C1 segment of cervical spinal cord (tissue), 14 donors: ENCODE data around the gene RNF183.

ENCODE experiments used
- DNase-seq, 14 donors: peaks; one replicate each; lab custom pipeline; 2025; lab: John Stamatoyannopoulos, UW

The RNF183 gene, protein sequence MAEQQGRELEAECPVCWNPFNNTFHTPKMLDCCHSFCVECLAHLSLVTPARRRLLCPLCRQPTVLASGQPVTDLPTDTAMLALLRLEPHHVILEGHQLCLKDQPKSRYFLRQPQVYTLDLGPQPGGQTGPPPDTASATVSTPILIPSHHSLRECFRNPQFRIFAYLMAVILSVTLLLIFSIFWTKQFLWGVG

DNA sequence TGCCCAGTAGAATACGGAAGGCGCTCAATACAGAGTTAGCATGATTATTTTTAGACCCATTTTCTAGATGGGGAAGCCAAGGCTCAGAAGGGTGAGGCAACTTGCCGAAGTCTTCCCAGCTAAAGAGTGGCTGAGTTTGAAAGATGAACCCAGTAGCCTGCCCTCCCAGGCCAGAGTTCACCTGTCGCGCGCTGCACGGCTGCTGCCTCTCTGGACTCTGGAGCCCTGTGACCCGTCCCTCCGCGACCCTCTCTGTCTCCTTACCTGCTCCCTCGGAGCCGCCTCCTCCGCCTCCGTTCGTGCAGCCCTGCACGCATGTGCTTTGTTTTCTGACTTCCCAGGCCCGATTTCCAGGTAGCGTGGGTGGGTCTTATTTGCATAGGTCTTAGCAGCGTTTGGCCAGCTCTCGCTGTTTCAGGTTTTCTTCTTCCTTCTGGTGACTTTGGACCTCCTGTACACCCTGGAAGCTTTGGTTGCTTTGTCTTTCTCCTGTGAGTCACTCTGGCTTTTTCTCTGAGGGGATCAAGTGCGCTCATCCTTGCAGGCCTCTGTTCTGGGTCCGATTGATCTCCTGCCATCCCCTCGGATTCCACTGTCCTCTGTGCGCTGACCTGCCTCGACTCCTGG, at the start of gene RNF183:
Gene RNF183 (minus strand): TSS at position 585 of the 627 bp plus-strand sequence. CDS start 5,192 bp downstream, outside the sequence.
- no peak for DNase-seq

DNA sequence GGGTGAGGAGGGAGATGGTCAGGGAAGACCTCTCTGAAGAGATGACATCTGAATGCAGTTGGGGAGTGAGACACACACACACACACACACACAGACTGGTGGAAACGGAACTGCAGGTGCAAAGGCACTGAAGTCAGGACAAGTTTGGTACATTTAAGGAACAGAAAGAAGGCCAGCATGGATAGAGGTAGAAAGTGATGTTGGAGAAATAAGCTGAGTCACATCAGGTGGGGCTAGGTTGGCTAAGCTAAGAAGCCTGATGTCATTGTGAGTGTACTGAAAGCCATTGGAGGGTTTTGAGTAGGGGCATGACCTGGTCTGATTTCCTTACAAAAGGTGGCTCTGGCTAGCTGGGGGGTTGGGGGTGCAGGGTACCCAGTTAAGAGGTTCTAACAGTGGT, 49.2 kb upstream of the RNF183 start:
- DNase-seq, result no peak

DNA sequence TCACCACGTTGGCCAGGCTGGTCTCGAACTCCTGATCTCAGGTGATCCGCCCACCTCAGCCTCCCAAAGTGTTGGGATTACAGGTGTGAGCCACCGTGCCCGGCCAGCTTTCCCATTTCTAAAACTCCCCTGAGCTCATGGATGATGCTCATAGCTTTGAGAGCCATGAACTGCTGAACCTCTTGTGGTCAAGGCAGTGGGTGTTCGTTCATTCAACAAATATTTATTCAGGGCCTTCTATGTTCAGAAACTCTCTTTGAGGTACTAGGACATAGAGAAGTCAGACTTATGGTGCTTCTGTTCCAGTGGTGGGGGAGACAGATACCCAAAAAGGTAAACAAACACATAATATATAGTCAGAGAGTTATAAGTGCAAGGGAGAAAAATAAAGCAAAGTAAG, 48.8 kb upstream of the RNF183 start:
- no peak for DNase-seq

DNA sequence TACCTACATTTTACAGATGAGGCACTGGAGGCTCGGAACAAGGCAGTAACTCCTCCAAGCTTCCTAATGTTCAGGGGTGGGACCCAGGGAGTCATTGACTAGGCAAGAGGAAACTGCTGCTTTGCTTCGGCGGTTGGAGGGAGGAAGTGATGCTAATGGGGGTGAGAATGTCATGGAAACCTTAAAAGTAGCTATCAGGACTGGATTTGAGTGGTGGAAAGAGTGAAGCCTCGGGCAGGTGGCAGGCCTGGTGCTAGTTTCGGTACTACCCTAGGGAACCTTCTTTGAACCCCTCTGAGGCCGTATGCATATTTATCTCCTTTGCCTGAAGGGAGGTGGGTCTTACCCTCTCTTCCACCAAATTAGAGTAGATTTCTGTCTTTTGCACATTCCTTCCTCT, 47.8 kb upstream of the RNF183 start:
- no peak for DNase-seq

DNA sequence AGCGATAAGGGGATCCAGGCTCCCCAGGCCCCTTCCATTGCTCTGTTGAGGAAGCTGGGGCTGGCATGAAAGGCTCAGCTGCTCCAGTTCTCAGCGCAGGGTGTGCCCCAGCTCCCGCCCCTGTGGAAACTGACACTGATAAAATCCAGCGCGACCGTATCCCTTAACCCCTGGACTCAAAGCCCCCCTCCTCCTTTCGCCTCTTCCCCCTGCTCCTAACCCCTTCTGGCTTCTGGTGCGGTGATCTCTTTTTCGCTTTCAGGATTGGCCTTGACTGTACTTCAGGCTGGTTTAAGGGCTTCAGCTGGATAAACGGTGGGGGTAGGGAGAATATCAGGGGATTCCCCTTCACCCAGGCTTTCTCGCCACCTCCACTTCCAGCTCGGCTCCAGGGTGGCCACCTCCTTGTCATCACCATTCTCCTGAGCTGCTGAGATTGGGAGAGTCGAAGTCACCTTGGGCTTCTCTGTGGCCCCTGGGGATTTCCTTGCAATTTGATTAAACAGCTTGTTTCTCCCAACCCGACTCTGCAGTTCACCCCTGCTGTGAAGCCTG, 47.0 kb upstream of the RNF183 start:
- DNase-seq, result no peak

DNA sequence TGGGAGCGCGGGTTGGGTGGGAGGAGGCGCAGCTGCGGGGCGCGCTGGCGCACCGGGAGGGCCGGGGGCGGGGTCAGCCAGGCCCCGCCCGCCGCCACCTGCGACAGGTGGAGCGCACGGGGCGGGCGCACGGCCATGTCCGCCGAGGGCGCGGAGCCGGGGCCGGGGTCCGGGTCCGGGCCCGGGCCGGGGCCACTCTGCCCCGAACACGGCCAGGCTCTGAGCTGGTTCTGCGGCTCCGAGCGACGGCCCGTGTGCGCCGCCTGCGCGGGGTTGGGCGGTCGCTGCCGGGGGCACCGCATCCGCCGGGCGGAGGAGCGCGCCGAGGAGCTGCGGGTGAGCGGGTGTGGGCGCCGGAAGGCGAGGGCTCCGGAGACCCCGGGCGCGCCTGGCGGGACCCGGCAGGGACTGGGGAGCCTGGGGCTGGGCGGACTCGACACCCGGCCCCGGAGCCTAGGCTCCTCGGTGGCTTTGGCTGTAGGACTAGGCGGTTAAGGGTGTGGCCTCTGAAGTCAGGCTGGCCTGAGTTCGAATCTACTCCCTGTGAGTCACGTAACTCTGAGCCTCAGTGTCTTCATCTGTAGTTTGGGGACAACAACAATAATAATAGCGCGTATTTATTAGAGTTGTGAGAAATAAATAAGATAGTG, 46.4 kb upstream of the RNF183 start, which contains the start of gene BSPRY:
Gene BSPRY (plus strand): TSS at position 97 of the 650 bp plus-strand sequence. CDS start 39 bp downstream, at position 136.
- DNase-seq, result no peak

DNA sequence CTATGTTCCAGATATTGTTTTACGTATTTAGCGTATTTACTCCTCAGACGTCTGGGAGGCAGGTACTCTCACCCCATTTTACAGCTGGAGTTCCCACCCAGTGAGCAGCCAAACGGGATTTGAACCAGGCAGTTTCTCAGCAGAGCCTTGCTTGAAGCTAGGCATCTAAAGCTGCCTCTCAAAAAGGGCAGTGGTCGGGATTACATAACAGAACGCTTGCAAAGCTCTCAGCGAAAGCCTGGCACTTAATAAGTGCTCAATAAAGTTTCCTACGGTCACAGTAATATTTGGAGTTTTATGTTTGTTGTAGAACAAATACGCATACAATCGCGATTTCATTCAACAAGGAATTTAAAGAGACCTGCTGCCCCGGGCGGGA, 45.9 kb upstream of the RNF183 start:
- no peak for DNase-seq

DNA sequence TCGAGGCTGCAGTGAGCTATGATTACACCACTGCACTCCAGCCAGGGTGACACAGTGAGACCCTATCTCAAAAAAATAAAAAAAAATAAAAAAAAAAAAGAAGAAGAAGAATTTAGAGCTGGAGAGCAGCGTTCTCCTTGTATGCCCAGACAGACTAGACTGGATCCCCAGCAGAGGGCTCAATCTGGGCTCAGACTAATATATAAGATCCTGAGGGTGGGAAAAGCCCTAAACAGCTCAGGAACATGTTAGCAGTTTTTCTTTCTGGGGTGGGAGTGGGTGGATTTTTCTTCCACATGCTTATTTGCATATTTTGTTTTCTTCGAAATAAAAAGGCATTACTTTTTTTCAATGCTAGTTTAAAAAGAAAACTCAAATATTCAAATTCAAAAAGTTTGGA, 45.3 kb upstream of the RNF183 start:
- no peak for DNase-seq

DNA sequence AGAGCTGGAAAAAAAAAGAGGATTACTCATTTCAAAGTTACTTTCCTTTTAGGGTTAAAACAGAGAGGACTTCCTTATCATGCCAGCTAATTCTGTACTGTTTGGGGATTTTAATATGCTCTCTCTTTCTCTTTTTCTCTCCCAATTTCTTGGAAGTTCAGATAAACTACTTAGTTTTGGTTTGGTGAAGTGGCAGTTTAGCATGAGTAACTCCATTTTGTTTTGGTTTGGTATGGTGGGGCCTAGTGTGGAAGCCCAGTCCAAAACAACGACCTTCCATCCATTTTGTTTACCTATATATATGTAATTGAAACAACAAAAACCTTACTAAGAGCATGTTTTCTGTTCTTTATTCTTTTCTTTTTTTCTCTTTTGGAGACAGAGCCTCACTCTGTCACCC, 42.5 kb upstream of the RNF183 start:
- DNase-seq, result no peak

DNA sequence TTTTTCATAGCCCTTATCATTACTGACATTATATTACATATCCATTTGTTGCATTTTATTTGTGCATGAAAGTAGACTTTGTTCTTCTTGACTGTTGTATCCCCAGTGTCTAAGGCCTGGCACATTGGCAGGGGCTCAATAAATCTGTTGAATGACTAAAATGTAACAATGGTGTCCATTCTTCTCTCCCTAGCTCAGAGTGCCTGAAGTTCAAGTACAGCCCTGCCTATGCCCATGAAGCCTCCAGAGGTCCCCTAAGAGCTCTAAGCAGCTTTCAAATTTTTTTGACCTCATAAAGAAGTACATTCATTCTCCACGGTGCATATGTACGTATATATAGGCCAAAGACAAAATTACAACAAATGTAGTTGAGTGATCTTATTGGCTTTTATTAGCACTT, 42.0 kb upstream of the RNF183 start:
- DNase-seq, result peak in 1 of 14 donors; percentile 14

DNA sequence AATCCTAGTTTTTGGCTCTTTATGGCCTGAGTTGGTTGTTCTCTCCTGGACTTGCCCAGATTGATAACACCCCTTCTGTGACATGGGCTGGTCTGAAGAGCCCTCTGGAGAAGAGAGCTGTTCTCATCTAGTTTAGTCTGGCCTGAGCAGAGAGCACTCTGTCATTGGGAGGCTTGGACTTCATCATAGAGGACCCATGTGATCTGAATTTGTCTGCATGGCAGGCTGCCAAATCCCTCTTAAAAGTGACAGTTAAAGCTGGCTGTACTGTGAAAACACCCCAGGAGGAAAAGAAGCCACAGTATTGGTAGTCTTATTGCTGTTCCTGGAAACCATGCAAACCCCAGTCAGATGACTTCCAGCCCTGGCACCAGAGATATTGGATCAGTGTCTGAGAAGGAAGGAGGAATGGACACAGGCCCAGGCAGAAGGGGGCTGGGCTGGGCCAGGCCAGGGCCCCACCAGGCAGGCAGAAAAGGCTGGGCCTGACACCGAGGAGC, 40.6 kb upstream of the RNF183 start:
- DNase-seq, result peak; percentile 17 to 95 (median 81)

DNA sequence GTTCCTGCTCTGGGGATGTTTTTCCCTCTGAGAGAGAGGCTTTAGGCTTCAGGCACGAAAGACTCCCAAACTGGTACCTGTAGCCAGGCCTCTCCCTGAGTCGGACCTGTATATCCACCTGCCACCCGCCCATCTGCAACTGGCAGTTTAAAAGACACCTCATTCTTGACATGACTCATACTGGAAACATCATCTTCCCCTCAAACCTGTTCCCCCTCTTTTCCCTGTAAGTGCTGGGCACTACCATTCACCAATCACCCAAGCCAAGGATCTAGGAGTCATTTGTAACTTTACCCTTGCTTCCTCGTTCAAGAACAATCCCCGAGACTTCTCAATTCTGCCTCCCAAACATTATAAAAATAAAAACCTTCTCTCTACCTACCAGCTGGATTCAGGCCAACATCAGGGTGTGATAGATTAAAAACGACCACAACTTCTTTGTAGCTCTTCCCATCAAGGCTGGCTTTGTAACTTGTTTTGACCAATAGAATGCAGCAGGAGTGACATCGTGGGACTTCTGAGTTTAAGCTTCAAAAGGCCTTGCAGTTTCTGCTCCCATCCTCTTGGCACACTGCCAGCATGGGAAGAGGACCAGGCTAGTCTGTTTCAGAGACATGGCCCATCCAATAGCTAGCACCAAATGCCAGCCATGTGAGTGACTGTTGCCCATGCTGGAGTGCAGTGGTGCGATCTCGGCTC, 38.7 kb upstream of the RNF183 start:
- DNase-seq, result peak in 2 of 14 donors; percentile 10 to 38

DNA sequence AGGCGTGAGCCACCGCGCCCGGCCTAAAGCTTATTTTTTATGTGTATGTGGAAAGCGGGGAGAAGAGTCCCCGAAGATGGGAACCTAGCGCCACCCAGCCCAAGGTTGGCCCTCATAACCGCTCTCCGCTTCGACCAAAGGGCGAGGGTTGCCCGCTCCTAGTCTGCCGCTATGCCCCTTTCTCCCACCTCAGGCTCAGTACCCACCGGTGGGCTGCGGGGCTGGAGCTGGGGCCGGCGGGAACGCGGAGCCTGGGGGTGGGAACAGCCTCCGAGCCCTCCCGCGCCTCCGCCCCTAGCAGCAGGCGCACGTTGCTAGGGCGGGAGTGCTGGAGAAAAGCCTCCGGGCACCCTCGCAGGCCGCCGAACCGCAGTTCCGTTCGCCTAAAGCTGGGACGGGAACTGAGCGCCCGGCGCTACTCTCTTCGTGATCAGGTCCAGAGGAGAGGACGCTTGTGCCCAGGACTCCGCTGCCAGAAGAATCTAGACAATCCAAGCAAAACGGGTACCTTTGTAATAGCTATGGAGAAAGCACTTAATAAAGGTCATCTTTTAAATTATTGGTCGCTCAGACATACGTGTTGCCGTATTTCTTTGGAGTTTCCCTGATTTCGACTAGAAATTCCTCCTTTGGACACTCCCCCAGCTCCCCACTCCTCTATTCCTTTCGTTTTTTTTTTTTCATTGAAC, 37.0 kb upstream of the RNF183 start, which contains the start of gene WDR31:
Gene WDR31 (minus strand): TSS at position 265 of the 689 bp plus-strand sequence. CDS start 8,253 bp downstream, outside the sequence.
- DNase-seq, result peak; percentile 13 to 89 (median 82)

DNA sequence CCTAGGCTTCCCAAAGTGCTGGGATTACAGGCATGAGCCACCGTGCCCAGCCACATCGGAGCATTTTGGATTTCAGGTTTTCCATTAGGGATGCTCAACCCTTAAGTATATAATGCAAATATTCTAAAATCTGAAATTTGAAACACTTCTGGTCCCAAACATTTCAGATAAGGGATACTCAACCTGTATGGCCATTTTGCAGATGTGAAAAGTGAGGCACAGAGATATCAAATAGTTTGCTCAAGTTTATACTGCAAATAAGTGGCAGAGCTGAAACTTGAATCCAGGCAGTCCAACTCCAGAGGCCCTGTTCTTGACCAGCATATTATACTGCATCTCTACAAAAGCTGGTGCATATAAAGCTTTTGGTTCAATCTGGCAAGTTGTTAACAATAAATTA, 34.5 kb upstream of the RNF183 start:
- DNase-seq, result no peak

DNA sequence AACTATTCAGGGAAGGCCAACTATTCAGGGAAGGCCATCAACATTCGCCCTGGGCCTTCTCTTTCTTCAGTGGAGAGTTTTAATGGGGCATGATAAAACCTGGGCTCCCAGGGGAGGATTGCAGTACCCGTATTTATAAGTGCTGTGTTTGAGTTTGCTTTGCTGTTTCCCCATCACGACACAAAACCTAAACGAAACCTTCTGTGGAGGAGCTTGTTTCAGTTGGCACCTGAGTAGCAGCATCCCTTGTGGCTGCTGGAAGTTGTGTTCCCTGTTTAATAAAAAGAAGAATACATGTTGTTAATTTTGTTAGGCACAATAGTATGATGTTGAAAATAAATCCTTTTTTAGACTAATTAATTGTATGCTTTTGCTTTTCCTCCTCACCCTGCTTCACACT, 28.6 kb upstream of the RNF183 start:
- DNase-seq, result no peak

DNA sequence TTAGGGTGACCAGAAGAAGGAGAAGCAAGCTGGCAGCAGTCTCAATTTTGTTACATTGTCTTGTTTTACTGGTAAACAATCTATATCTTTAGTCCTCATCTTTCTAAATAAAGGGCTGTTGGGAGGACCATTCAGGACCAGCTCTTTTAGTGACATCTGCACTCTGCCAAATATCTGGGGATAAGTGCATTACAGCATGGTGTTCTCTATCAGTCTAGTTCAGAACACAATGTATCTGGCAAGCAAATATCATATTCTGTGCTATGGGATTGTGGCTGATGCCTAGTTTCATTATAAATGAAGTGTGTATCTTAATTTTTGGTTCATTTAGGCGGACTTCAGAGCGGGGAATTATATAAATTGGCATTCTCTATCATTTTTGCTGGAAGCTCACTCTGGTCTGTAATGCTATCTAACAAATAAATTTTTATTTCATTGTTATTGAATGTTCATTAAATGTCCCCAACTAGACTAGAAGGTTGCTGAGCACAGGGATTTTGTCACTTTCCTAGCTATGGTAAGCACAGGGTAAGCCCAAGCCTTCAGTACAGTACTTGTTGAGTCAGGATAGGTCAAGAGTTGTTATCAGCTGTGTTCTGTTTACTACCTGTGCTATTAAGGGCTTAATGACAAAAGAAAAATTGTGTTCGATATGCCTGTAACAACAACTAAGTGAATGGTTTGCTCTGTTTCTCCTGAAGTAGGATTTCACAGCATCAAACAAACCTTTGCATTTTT, 25.0 kb upstream of the RNF183 start:
- no peak for DNase-seq

DNA sequence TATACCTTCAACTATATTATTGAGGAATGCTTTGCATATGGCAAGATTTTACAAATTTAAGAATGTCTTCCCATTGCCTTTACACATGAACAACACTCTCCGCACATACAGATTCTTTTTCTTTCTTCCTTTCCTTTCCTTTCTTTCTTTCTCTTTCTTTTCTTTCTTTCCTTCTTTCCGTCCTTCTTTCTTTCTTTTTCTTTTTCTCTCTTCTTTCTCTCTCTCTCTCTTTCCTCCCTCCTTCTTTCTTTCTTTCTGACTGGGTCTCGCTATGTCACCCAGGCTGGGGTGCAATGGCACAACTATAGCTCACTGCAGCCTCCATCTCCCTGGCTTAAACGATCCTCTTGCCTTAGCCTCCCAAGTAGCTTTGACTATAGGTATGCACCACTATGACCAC, 23.1 kb upstream of the RNF183 start:
- no peak for DNase-seq

DNA sequence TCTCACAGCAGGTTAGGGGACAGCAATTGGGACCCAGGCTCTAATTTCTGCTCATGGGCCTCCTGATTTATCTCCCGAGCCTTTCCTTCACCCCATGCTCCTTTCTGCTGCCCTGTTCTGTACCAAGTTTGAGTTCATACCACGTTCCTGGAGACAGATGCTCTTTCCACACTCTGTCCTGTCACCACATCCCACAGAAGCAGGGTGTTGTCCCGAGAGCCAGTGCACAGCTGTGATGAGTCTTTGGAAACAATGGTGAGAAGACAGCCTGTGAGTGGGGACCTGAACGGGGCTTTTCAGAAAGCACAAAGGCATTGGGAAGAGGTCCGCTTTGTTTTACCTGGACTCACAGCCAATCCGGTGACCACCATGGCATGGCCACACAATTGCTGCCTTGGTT, 19.5 kb upstream of the RNF183 start:
- DNase-seq, result no peak

DNA sequence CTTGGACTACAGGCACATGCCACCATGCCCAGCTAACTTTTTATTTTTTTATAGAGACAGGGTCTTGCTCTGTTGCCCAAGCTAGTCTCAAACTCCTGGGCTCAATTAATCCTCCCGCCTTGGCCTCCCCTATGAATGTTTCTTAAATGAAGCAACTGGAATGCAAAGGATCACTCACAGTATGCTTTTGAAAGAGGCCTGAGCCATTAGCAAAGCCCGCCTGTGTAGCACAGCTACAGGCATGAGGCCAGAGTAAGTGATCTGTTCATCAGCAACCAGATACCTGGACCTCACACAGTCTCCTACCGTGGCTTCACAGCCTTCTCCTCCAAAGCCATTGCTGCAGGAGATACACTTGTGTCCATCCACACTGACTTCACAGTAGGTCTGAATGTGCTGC, 16.9 kb upstream of the RNF183 start:
- DNase-seq, result no peak

DNA sequence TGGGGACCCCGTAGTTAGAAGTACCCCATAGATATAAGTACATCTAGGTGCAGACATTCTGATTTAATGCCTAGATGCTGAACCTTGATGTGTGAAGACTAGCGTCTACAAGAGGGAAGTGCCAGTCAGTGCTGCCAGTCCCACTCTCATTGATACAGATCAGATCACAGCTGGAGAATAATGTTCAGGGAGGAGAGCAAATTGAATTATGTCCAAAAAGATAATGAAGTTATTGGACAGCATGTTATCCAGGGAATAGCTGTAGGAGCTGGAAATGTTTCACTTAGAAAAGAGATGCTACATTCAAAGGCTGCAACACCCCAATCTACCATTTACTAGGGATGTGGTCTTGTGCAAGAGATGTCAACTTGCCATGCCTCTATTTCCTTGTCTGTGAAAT, 15.9 kb upstream of the RNF183 start:
- no peak for DNase-seq
